H9 (cell line): ENCODE measurements around the gene CFAP77. TPM values are rescaled to one million over a fixed set of nuclear protein-coding genes. Genes with fewer than 3 reads are reported as not detected.

Experiments used
- DNase-seq: peaks from one replicate; pipeline ENCODE4 v3.0.0-alpha.2; 2017
- H2AFZ ChIP-seq: one replicate; pipeline ENCODE4 v1.6.1; 2013; ENCODE audit warnings: mild to moderate bottlenecking, low read length, control low read depth, moderate library complexity
- H2AK5ac ChIP-seq: 2 replicates; pipeline ENCODE4 v1.6.1; 2013; ENCODE audit warnings: low read length, control low read depth, mixed read lengths; ENCODE audit not compliant: insufficient read length
- H2BK120ac ChIP-seq: one replicate; pipeline ENCODE4 v1.6.1; 2013; ENCODE audit warnings: low read depth, mild to moderate bottlenecking, low read length, control low read depth, inconsistent platforms; ENCODE audit not compliant: poor library complexity, severe bottlenecking
- H2BK12ac ChIP-seq: 2 replicates; pipeline ENCODE4 v1.6.1; 2013; ENCODE audit warnings: low read length, control low read depth, mixed read lengths, low read depth; ENCODE audit not compliant: insufficient read length
- H2BK15ac ChIP-seq: 2 replicates; pipeline ENCODE4 v1.6.1; 2013; ENCODE audit warnings: low read depth, low read length, control low read depth
- H2BK20ac ChIP-seq: one replicate; pipeline ENCODE4 v1.6.1; 2013; ENCODE audit warnings: low read depth, mild to moderate bottlenecking, low read length, control low read depth, inconsistent platforms; ENCODE audit not compliant: poor library complexity, severe bottlenecking
- H2BK5ac ChIP-seq: 2 replicates; pipeline ENCODE4 v1.6.1; 2013; ENCODE audit warnings: low read length, control low read depth, mixed read lengths; ENCODE audit not compliant: insufficient read length
- H3K14ac ChIP-seq: 2 replicates; pipeline ENCODE4 v1.6.1; 2013; ENCODE audit warnings: low read length, control low read depth; ENCODE audit not compliant: insufficient read depth
- H3K18ac ChIP-seq: 2 replicates; pipeline ENCODE4 v1.6.1; 2013; ENCODE audit warnings: low read depth, mild to moderate bottlenecking, mixed read lengths, low read length, control low read depth; ENCODE audit not compliant: insufficient read length
- H3K23ac ChIP-seq: 2 replicates; pipeline ENCODE4 v1.6.1; 2013; ENCODE audit warnings: low read length, control low read depth, mixed read lengths, low read depth; ENCODE audit not compliant: insufficient read length
- H3K23me2 ChIP-seq: 2 replicates; pipeline ENCODE4 v1.6.1; 2013; ENCODE audit warnings: low read depth, mild to moderate bottlenecking, mixed read lengths, low read length, control low read depth; ENCODE audit not compliant: insufficient read length, poor library complexity, severe bottlenecking
- H3K27ac ChIP-seq: 2 replicates; pipeline ENCODE4 v1.5.1; 2013; ENCODE audit warnings: low read length, control low read depth, mixed read lengths, low read depth; ENCODE audit not compliant: insufficient read length
- H3K27me3 ChIP-seq: 2 replicates; pipeline ENCODE4 v1.6.1; 2013; ENCODE audit warnings: low read length, control low read depth, inconsistent platforms; ENCODE audit not compliant: insufficient read depth
- H3K4ac ChIP-seq: 2 replicates; pipeline ENCODE4 v1.6.1; 2013; ENCODE audit warnings: low read depth, mild to moderate bottlenecking, control low read depth, inconsistent platforms, low read length, moderate library complexity
- H3K4me1 ChIP-seq: 2 replicates; pipeline ENCODE4 v1.6.1; 2013; ENCODE audit warnings: low read length, control low read depth, inconsistent platforms; ENCODE audit not compliant: insufficient read depth
- H3K4me2 ChIP-seq: 2 replicates; pipeline ENCODE4 v1.6.1; 2013; ENCODE audit warnings: low read length, control low read depth, mixed read lengths; ENCODE audit not compliant: insufficient read length, insufficient read depth
- H3K56ac ChIP-seq: 2 replicates; pipeline ENCODE4 v1.6.1; 2013; ENCODE audit warnings: low read depth, mild to moderate bottlenecking, mixed read lengths, low read length, control low read depth; ENCODE audit not compliant: insufficient read length
- H3K79me1 ChIP-seq: 2 replicates; pipeline ENCODE4 v1.6.1; 2013; ENCODE audit warnings: low read depth, mild to moderate bottlenecking, moderate library complexity, low read length, control low read depth, inconsistent platforms; ENCODE audit not compliant: insufficient read depth, poor library complexity, severe bottlenecking
- H3K79me2 ChIP-seq: 2 replicates; pipeline ENCODE4 v1.6.1; 2013; ENCODE audit warnings: low read length, control low read depth, inconsistent platforms; ENCODE audit not compliant: insufficient read depth
- H3K9ac ChIP-seq: 2 replicates; pipeline ENCODE4 v1.6.1; 2013; ENCODE audit warnings: low read length, control low read depth, mixed read lengths; ENCODE audit not compliant: insufficient read length; ENCODE audit errors: extremely low read depth
- H3K9me3 ChIP-seq: one replicate; pipeline ENCODE4 v1.6.1; 2013; ENCODE audit warnings: low read depth, low read length, inconsistent platforms; ENCODE audit not compliant: control insufficient read depth
- H3T11ph ChIP-seq: one replicate; pipeline ENCODE4 v1.6.1; 2013; ENCODE audit warnings: mild to moderate bottlenecking, low read length, control low read depth, inconsistent platforms
- H4K20me1 ChIP-seq: one replicate; pipeline ENCODE4 v1.6.1; 2013; ENCODE audit not compliant: control insufficient read depth, insufficient read length, insufficient read depth
- H4K5ac ChIP-seq: 2 replicates; pipeline ENCODE4 v1.6.1; 2013; ENCODE audit warnings: low read depth, mild to moderate bottlenecking, mixed read lengths, low read length, control low read depth; ENCODE audit not compliant: insufficient read length
- H4K8ac ChIP-seq: replicated peaks from 2 replicates; pipeline ENCODE4 v1.6.1; 2013; ENCODE audit warnings: low read length, control low read depth, mixed read lengths, low read depth; ENCODE audit not compliant: insufficient read length
- H4K91ac ChIP-seq: 2 replicates; pipeline ENCODE4 v1.6.1; 2013; ENCODE audit warnings: low read depth, mild to moderate bottlenecking, moderate library complexity, mixed read lengths, low read length, control low read depth; ENCODE audit not compliant: insufficient read length
- H3K27ac Mint-ChIP-seq, 3 experiments: 2 replicates in 2 of 3; 3 replicates in 1 of 3; pipeline ENCODE4 v1.8.0; 2020 to 2021; ENCODE audit warnings: mixed read lengths in 3 of 3, mild to moderate bottlenecking in 1 of 3, moderate library complexity in 1 of 3
- H3K27me3 Mint-ChIP-seq: 2 replicates; pipeline ENCODE4 v1.8.0; 2021; ENCODE audit warnings: low read depth, mild to moderate bottlenecking, moderate library complexity, mixed read lengths
- H3K36me3 Mint-ChIP-seq, 3 experiments: 2 replicates in 2 of 3; 3 replicates in 1 of 3; pipeline ENCODE4 v1.8.0; 2020 to 2021; ENCODE audit warnings: low read depth in 3 of 3, mixed read lengths in 3 of 3; ENCODE audit not compliant: insufficient read depth in 1 of 3
- H3K4me1 Mint-ChIP-seq, 2 experiments: 2 replicates each; pipeline ENCODE4 v1.8.0; 2020; ENCODE audit warnings: mixed read lengths in 2 of 2
- H3K4me3 Mint-ChIP-seq, 2 experiments: 2 replicates in 1 of 2; 3 replicates in 1 of 2; pipeline ENCODE4 v1.8.0; 2020 to 2021; ENCODE audit warnings: mild to moderate bottlenecking in 2 of 2, mixed read lengths in 2 of 2, moderate library complexity in 1 of 2
- H3K9me3 Mint-ChIP-seq, 2 experiments: 2 replicates in 1 of 2; 3 replicates in 1 of 2; pipeline ENCODE4 v1.8.0; 2020; ENCODE audit warnings: mild to moderate bottlenecking in 2 of 2, mixed read lengths in 2 of 2, moderate library complexity in 1 of 2
- WGBS: extraction: QIAGEN DNeasy Blood & Tissue Kit; methylation state at CpG from one replicate; pipeline ENCODE4 v1.1.7; 2013; ENCODE audit warnings: missing lambda C conversion rate, low lambda C conversion rate, mixed read lengths; ENCODE audit not compliant: insufficient read length; ENCODE audit errors: extremely low coverage; 5-methylcytosine and 5-hydroxymethylcytosine counted together
- total RNA-seq: library from RNA; stranded (reverse); gene quantifications from 2 replicates; pipeline ENCODE4 v1.2.1, GENCODE V29; 2021
- TF ChIP-seq, protein P1 (sequence below): fragments of 200-600 bp; sonication (generic); conservative IDR thresholded peaks from 3 replicates; pipeline ENCODE4 v1.8.0; 2021; ENCODE audit warnings: antibody characterized with exemption, mild to moderate bottlenecking

CFAP77 gene
- total RNA-seq, 1 experiment from 2014 or later = 0.72 TPM

DNA sequence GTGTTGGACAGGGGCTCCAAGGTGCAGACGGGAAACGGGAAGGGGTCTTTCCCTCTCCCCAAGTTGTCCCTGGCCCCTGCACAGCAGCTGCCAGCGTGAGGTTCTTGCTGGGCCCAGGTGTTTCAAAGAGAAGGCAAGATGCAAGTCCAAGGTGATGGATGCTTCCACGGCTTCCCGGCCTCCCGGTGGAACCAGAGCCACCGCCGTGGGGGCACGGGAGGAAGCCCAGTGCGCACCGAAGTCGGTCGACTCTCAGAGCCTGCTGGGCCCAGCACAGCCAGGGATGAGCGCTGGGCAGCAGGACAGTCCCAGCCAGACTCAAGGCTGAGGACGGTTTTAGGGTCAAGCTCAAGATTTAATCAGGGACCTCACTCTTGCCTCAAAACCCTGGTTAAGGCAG lies 147.1 kb downstream of the CFAP77 start:
- no peak overlapping the region for H3K9ac ChIP-seq
- H3K27me3 ChIP-seq = no peaks in the 10 kb centered on the region
- H2BK120ac ChIP-seq = no peak overlapping the region
- WGBS = no CpG with 5 or more reads among the region's 15 CpGs
- H3K56ac ChIP-seq = no peak overlapping the region
- peaks cover 9 to 35% of the 10 kb centered on the region in 2 experiments for H3K4me1 Mint-ChIP-seq
- no peaks in the 10 kb centered on the region for H3K79me2 ChIP-seq
- H3K4me1 ChIP-seq = no peaks in the 10 kb centered on the region; the same call in 1 of the 2 replicates
- H3K4me3 Mint-ChIP-seq = no peak overlapping the region
- H3K27me3 Mint-ChIP-seq = peaks cover 15% of the 10 kb centered on the region
- H3K9me3 ChIP-seq = no peaks in the 10 kb centered on the region
- H3K4me2 ChIP-seq = no peak overlapping the region
- H4K8ac ChIP-seq = no peak overlapping the region
- H2BK20ac ChIP-seq = no peak overlapping the region
- no peak for DNase-seq
- no peak overlapping the region for H3K18ac ChIP-seq
- no peak overlapping the region for H3K27ac Mint-ChIP-seq
- H2BK12ac ChIP-seq = no peak overlapping the region
- H3K36me3 Mint-ChIP-seq = peaks cover 0 to 8% (median 6%) of the 10 kb centered on the region in 3 experiments; a peak in 6 of 7 replicates
- H2AK5ac ChIP-seq = no peak overlapping the region
- H4K20me1 ChIP-seq = no peaks in the 10 kb centered on the region
- no peak overlapping the region for H3T11ph ChIP-seq
- H2BK5ac ChIP-seq = no peak overlapping the region
- no peak overlapping the region for H2AFZ ChIP-seq
- no peak overlapping the region for H3K23ac ChIP-seq
- no peak overlapping the region for H3K27ac ChIP-seq
- H4K91ac ChIP-seq = no peak overlapping the region
- no peak overlapping the region for H3K14ac ChIP-seq
- no peaks in the 10 kb centered on the region for H3K23me2 ChIP-seq
- H3K9me3 Mint-ChIP-seq = peaks cover 9 to 10% of the 10 kb centered on the region in 2 experiments
- TF ChIP-seq, protein P1, sequence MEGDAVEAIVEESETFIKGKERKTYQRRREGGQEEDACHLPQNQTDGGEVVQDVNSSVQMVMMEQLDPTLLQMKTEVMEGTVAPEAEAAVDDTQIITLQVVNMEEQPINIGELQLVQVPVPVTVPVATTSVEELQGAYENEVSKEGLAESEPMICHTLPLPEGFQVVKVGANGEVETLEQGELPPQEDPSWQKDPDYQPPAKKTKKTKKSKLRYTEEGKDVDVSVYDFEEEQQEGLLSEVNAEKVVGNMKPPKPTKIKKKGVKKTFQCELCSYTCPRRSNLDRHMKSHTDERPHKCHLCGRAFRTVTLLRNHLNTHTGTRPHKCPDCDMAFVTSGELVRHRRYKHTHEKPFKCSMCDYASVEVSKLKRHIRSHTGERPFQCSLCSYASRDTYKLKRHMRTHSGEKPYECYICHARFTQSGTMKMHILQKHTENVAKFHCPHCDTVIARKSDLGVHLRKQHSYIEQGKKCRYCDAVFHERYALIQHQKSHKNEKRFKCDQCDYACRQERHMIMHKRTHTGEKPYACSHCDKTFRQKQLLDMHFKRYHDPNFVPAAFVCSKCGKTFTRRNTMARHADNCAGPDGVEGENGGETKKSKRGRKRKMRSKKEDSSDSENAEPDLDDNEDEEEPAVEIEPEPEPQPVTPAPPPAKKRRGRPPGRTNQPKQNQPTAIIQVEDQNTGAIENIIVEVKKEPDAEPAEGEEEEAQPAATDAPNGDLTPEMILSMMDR = no peak
- no peaks in the 10 kb centered on the region for H3K79me1 ChIP-seq
- H4K5ac ChIP-seq = no peak overlapping the region
- no peak overlapping the region for H2BK15ac ChIP-seq
- H3K4ac ChIP-seq = no peak overlapping the region
